Liver (tissue), 9 donors: ENCODE measurements around the gene IDI2. TPM values are rescaled to one million over a fixed set of nuclear protein-coding genes. Genes with fewer than 3 reads are reported as not detected.
"Not testable (repeated sequence)": the region's sequence is repeated elsewhere in the genome, so short reads cannot be mapped to it uniquely, and the experiment has no call there.

Experiments
- DNase-seq: peaks from one replicate; pipeline ENCODE4 v3.0.0-alpha.2; 2017; ENCODE audit warnings: low spot score
- H3K27ac ChIP-seq, 2 donors: one replicate each; pipeline ENCODE4 v1.7.0; 2013; ENCODE audit warnings: inconsistent platforms in 2 of 2, low read length in 2 of 2, control low read depth in 1 of 2, low read depth in 1 of 2, mild to moderate bottlenecking in 1 of 2
- H3K27me3 ChIP-seq, 4 donors: one replicate each; pipeline versions ENCODE4 v1.6.1 to v1.7.0; 2013; ENCODE audit warnings: low read length in 3 of 4, inconsistent platforms in 1 of 4, mild to moderate bottlenecking in 1 of 4, moderate library complexity in 1 of 4; ENCODE audit not compliant: control insufficient read depth in 4 of 4, insufficient read depth in 4 of 4
- H3K36me3 ChIP-seq, 4 donors: one replicate each; pipeline versions ENCODE4 v1.6.1 to v1.7.0; 2013; ENCODE audit warnings: low read length in 3 of 4, mild to moderate bottlenecking in 3 of 4, low read depth in 1 of 4, moderate library complexity in 1 of 4; ENCODE audit not compliant: control insufficient read depth in 4 of 4, insufficient read depth in 3 of 4
- H3K4me1 ChIP-seq, 4 donors: one replicate each; pipeline versions ENCODE4 v1.6.1 to v1.7.0; 2013; ENCODE audit warnings: low read length in 3 of 4, mild to moderate bottlenecking in 3 of 4, moderate library complexity in 1 of 4; ENCODE audit not compliant: control insufficient read depth in 4 of 4, insufficient read depth in 4 of 4
- H3K4me3 ChIP-seq, 3 donors: one replicate each; pipeline versions ENCODE4 v1.6.1 to v1.7.0; 2013; ENCODE audit warnings: low read length in 3 of 3, control low read depth in 1 of 3, low read depth in 1 of 3, mild to moderate bottlenecking in 1 of 3
- H3K9ac ChIP-seq, 2 donors: one replicate each; pipeline ENCODE4 v1.7.0; 2013; ENCODE audit warnings: low read length in 2 of 2, mild to moderate bottlenecking in 2 of 2, moderate library complexity in 2 of 2, control low read depth in 1 of 2, low read depth in 1 of 2
- H3K9me3 ChIP-seq, 4 donors: one replicate each; pipeline versions ENCODE4 v1.6.1 to v1.7.0; 2013; ENCODE audit warnings: low read length in 3 of 4; ENCODE audit not compliant: control insufficient read depth in 4 of 4
- EGR1 ChIP-seq, 2 donors: IDR thresholded peaks; 2 replicates each; pipeline ENCODE4 v1.6.1; 2016 to 2018; ENCODE audit warnings: antibody characterized with exemption in 2 of 2, low read depth in 2 of 2
- HNF4A ChIP-seq, 2 donors: conservative IDR thresholded peaks; 2 replicates each; pipeline ENCODE4 v1.6.1; 2016; ENCODE audit warnings: antibody characterized with exemption in 2 of 2, mild to moderate bottlenecking in 2 of 2
- HNF4G ChIP-seq: IDR thresholded peaks from 2 replicates; pipeline ENCODE4 v1.6.1; 2016; ENCODE audit warnings: antibody characterized with exemption
- NR2F2 ChIP-seq: IDR thresholded peaks from 2 replicates; pipeline ENCODE4 v1.6.1; 2016; ENCODE audit warnings: antibody characterized with exemption
- REST ChIP-seq: IDR thresholded peaks from 2 replicates; pipeline ENCODE4 v1.6.1; 2016; ENCODE audit warnings: antibody characterized with exemption, mild to moderate bottlenecking
- RXRA ChIP-seq, 2 donors: IDR thresholded peaks; 2 replicates each; pipeline ENCODE4 v1.6.1; 2017 to 2018; ENCODE audit warnings: antibody characterized with exemption in 2 of 2, mild to moderate bottlenecking in 1 of 2
- SP1 ChIP-seq: IDR thresholded peaks from 2 replicates; pipeline ENCODE4 v1.6.1; 2018; ENCODE audit warnings: antibody characterized with exemption, mild to moderate bottlenecking
- WGBS: extraction: QIAGEN DNeasy Blood & Tissue Kit; methylation state at CpG from one replicate; pipeline ENCODE4 v1.1.7; 2013; 5-methylcytosine and 5-hydroxymethylcytosine counted together
- polyA plus RNA-seq, 2 donors: library from polyadenylated mRNA; stranded (reverse) in 1 of 2; unstranded in 1 of 2; fragments of 200-250 nt in 1 of 2; fragments of >200 nt in 1 of 2; fragmentation: Nextera tagmentation in 1 of 2; extraction: Ambion mirVana in 1 of 2; gene quantifications; one replicate each; pipeline versions ENCODE4 v1.2.1 to v1.2.3, GENCODE V29; 2013 to 2015
- total RNA-seq, 2 donors: library from RNA; depleted of rRNA; stranded (reverse); fragments of >200 nt; gene quantifications; one replicate each; pipeline ENCODE4 v1.2.3, GENCODE V29; 2014
- donor health status: healthy.
- donor health status: healthy.
- donor health status: healthy.
- donor health status: healthy.
- donor health status: healthy.

IDI2 gene
- total and polyA plus RNA-seq, 4 donors, result not detected

GRCh38 chr10:1070919-1071318 is 45.3 kb upstream of the IDI2 start (continued):
- TF ChIP-seq HNF4G, result no peak
- no peak for TF ChIP-seq SP1
- TF ChIP-seq RXRA (IDR thresholded peaks at IDR 0.05), result no peak

- Histone ChIP-seq H3K9me3 (no peaks in the 10 kb centered on the region), H3K27me3 (no peaks in the 10 kb centered on the region), H3K4me3 (no peak overlapping the region), H3K27ac (no peak overlapping the region), H3K36me3 (peaks cover 0 to 10% (median 8%) of the 10 kb centered on the region in 4 donors), H3K9ac (no peak overlapping the region), H3K4me1 (peaks cover 3 to 13% (median 5%) of the 10 kb centered on the region in 4 donors)
- 84% methylated on average over 10 of the region's 10 CpGs for WGBS
- DNase-seq, result no peak
- TF ChIP-seq HNF4A (conservative IDR thresholded peaks at IDR 0.05) (peak; percentile 26 to 34), EGR1 (IDR thresholded peaks at IDR 0.05; ENCODE audit: low read depth in 2 of 2) (no peak)
Measured at GRCh38 chr10:1068380-1069361, 43.0 kb upstream of the IDI2 start.

GRCh38 chr10:1066734-1067133 is 41.1 kb upstream of the IDI2 start:
- H3K4me3 ChIP-seq, H3K9me3 ChIP-seq, H3K27me3 ChIP-seq, H3K27ac ChIP-seq, H3K9ac ChIP-seq, DNase-seq, H3K36me3 ChIP-seq: not testable (repeated sequence)
- H3K4me1 ChIP-seq, result peaks cover 3 to 16% (median 5%) of the 10 kb centered on the region in 4 donors
- WGBS, result 93% methylated on average over 8 of the region's 8 CpGs

- TF ChIP-seq REST, result no peak
- peak; percentile 3 for TF ChIP-seq NR2F2
- no peak for TF ChIP-seq HNF4G
- Histone ChIP-seq H3K36me3 (peaks cover 0 to 3% (median 0%) of the 10 kb centered on the region in 4 donors), H3K9me3 (no peaks in the 10 kb centered on the region), H3K9ac (no peak overlapping the region), H3K4me3 (no peak overlapping the region), H3K4me1 (peaks cover 3 to 21% (median 7%) of the 10 kb centered on the region in 4 donors), H3K27me3 (no peaks in the 10 kb centered on the region), H3K27ac (no peak overlapping the region)
- 81% methylated on average over 4 of the region's 4 CpGs for WGBS
- DNase-seq, result no peak
Measured at GRCh38 chr10:1064964-1065247, 39.2 kb upstream of the IDI2 start.
